ENCODE results near the gene BTBD8.

BTBD8 gene

GRCh38 chr1:92169214-92170005, 89.3 kb downstream of the BTBD8 start:
- H3K9ac ChIP-seq (ENCODE audit: low read length), result no peak overlapping the region
- no peaks in the 10 kb centered on the region for H4K20me1 ChIP-seq (ENCODE audit: low read depth, low read length)
- no peak overlapping the region for H3K4me3 ChIP-seq (ENCODE audit: insufficient read depth, low read length, poor library complexity, severe bottlenecking)
- no peak overlapping the region for H2AFZ ChIP-seq (ENCODE audit: low read depth, low read length, severe bottlenecking)
- no peaks in the 10 kb centered on the region for H3K9me2 ChIP-seq (replicated peaks; ENCODE audit: insufficient read depth, low read length)
- no peaks in the 10 kb centered on the region for H3K9me3 ChIP-seq (ENCODE audit: insufficient read depth, low read length)
- H3F3A ChIP-seq (ENCODE audit: insufficient read depth), result no peaks in the 10 kb centered on the region
- no peak for TF ChIP-seq EZH2phosphoT487 (conservative IDR thresholded peaks at IDR 0.05; ENCODE audit: low read length)
- no peak for TF ChIP-seq CTCF (IDR thresholded peaks at IDR 0.05; ENCODE audit: insufficient read depth, low read length, poor library complexity, severe bottlenecking)
- H3K79me2 ChIP-seq (ENCODE audit: insufficient read depth, low read length), result no peaks in the 10 kb centered on the region
- no peaks in the 10 kb centered on the region for H3K27me3 ChIP-seq (ENCODE audit: low read length)
- H3K36me3 ChIP-seq (ENCODE audit: low read length), result no peaks in the 10 kb centered on the region
- H3K27ac ChIP-seq (ENCODE audit: low read depth, low read length), result no peak overlapping the region
- H3K4me2 ChIP-seq (ENCODE audit: low read depth, low read length, poor library complexity, severe bottlenecking), result no peak overlapping the region

GRCh38 chr1:92184632-92185031, 104.5 kb downstream of the BTBD8 start:
- H3K27ac ChIP-seq (ENCODE audit: low read depth, low read length), result no peak overlapping the region
- no peak for TF ChIP-seq EZH2phosphoT487 (conservative IDR thresholded peaks at IDR 0.05; ENCODE audit: low read length)

GRCh38 chr1:92186081-92186480, 105.9 kb downstream of the BTBD8 start:
- Histone ChIP-seq H3K4me3 (ENCODE audit: insufficient read depth, low read length, poor library complexity, severe bottlenecking) (no peak overlapping the region), H3F3A (ENCODE audit: insufficient read depth) (no peaks in the 10 kb centered on the region), H2AFZ (ENCODE audit: low read depth, low read length, severe bottlenecking) (no peak overlapping the region), H3K36me3 (ENCODE audit: low read length) (no peaks in the 10 kb centered on the region), H3K9me3 (ENCODE audit: insufficient read depth, low read length) (no peaks in the 10 kb centered on the region), H4K20me1 (ENCODE audit: low read depth, low read length) (no peaks in the 10 kb centered on the region), H3K79me2 (ENCODE audit: insufficient read depth, low read length) (no peaks in the 10 kb centered on the region), H3K27me3 (ENCODE audit: low read length) (no peaks in the 10 kb centered on the region), H3K4me2 (ENCODE audit: low read depth, low read length, poor library complexity, severe bottlenecking) (no peak overlapping the region), H3K9me2 (replicated peaks; ENCODE audit: insufficient read depth, low read length) (no peaks in the 10 kb centered on the region), H3K27ac (ENCODE audit: low read depth, low read length) (no peak overlapping the region), H3K9ac (ENCODE audit: low read length) (no peak overlapping the region)
- no peak for TF ChIP-seq EZH2phosphoT487 (conservative IDR thresholded peaks at IDR 0.05; ENCODE audit: low read length)
- no peak for TF ChIP-seq CTCF (IDR thresholded peaks at IDR 0.05; ENCODE audit: insufficient read depth, low read length, poor library complexity, severe bottlenecking)

More at GRCh38 chr1:92184632-92185031, 104.5 kb downstream of the BTBD8 start:
- H2AFZ ChIP-seq (ENCODE audit: low read depth, low read length, severe bottlenecking), result no peak overlapping the region
- no peaks in the 10 kb centered on the region for H3F3A ChIP-seq (ENCODE audit: insufficient read depth)
- H4K20me1 ChIP-seq (ENCODE audit: low read depth, low read length), result no peaks in the 10 kb centered on the region
- H3K9me3 ChIP-seq (ENCODE audit: insufficient read depth, low read length), result no peaks in the 10 kb centered on the region
- H3K4me3 ChIP-seq (ENCODE audit: insufficient read depth, low read length, poor library complexity, severe bottlenecking), result no peak overlapping the region
- no peaks in the 10 kb centered on the region for H3K27me3 ChIP-seq (ENCODE audit: low read length)
- no peaks in the 10 kb centered on the region for H3K9me2 ChIP-seq (replicated peaks; ENCODE audit: insufficient read depth, low read length)
- H3K79me2 ChIP-seq (ENCODE audit: insufficient read depth, low read length), result no peaks in the 10 kb centered on the region
- no peak overlapping the region for H3K4me2 ChIP-seq (ENCODE audit: low read depth, low read length, poor library complexity, severe bottlenecking)
- H3K9ac ChIP-seq (ENCODE audit: low read length), result no peak overlapping the region
- no peaks in the 10 kb centered on the region for H3K36me3 ChIP-seq (ENCODE audit: low read length)

Data from SU-DHL-6 (cell line).